MM.1S (cell line): ENCODE results near the gene CD99L2.
"Not testable (repeated sequence)": the region's sequence is repeated elsewhere in the genome, so short reads cannot be mapped to it uniquely, and the experiment has no call there.

ENCODE experiments used
- CTCF ChIP-seq: fragments of 300-600 bp; sonication (generic); IDR thresholded peaks from 2 replicates; pipeline ENCODE4 v1.5.1; 2016; ENCODE audit warnings: antibody characterized with exemption, low read length, mixed read lengths
- EZH2 ChIP-seq: fragments of 300-600 bp; sonication (generic); optimal IDR thresholded peaks from 2 replicates; pipeline ENCODE3; 2017; ENCODE audit warnings: low read depth, mild to moderate bottlenecking, antibody characterized with exemption, low read length, mixed read lengths

GRCh38 chrX:150887268-150887667 lies 11.2 kb downstream of the CD99L2 start:
- TF ChIP-seq CTCF, EZH2: not testable (repeated sequence)
